ENCODE data around the gene ABCA1. TPM values are rescaled to one million over a fixed set of nuclear protein-coding genes. Genes with fewer than 3 reads are reported as not detected.

ABCA1 gene
- polyA plus RNA-seq, 3 donors, result 2.0 to 5.1 (median 2.7) TPM

DNA sequence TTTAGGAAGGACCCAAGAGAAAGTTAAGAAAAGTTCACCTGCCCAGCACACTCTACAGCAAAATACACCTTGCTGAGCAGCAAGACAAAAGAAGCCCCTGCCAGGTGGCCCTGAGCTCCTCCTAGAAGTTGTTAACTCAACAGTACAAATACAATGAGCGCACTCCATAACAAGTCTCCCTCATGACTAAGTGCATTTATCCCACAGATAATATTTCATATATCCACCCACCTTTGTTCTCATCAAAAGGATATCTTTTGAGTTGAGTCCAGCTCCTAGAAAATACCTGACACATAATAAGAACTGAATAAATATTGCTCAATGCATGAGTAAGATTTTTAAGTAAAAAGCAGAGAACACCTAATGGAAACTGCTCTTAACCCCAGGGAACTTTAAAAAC, 73.3 kb downstream of the ABCA1 start:
- Histone ChIP-seq H3K27me3 (ENCODE audit: control insufficient read depth in 2 of 2, insufficient read depth in 2 of 2, low read length in 2 of 2) (no peaks in the 10 kb centered on the region), H2AFZ (ENCODE audit: insufficient read depth, low read depth, low read length, poor library complexity, severe bottlenecking) (no peak overlapping the region), H3K4me1 (ENCODE audit: control insufficient read depth in 1 of 2, insufficient read depth in 2 of 2, low read length in 2 of 2) (peaks cover 14 to 20% of the 10 kb centered on the region in 2 donors), H3K36me3 (replicated peaks in 1 of 2; ENCODE audit: control insufficient read depth in 1 of 2, insufficient read depth in 2 of 2, low read length in 2 of 2) (peaks cover 35 to 59% of the 10 kb centered on the region in 2 donors), H3K9ac (ENCODE audit: insufficient read depth, low read length, poor library complexity, severe bottlenecking) (no peak overlapping the region), H3K9me3 (replicated peaks in 1 of 2; ENCODE audit: control insufficient read depth in 1 of 2, insufficient read depth in 1 of 2, low read length in 2 of 2) (no peaks in the 10 kb centered on the region), H4K20me1 (ENCODE audit: insufficient read depth, low read length) (no peaks in the 10 kb centered on the region), H3K4me2 (replicated peaks; ENCODE audit: extremely low read depth, low read length, poor library complexity, severe bottlenecking) (no peak overlapping the region), H3K27ac (ENCODE audit: low read depth in 1 of 2, low read length in 2 of 2) (no peak overlapping the region), H3K79me2 (ENCODE audit: insufficient read depth, low read length) (no peaks in the 10 kb centered on the region), H3K4me3 (replicated peaks in 1 of 3; ENCODE audit: low read depth in 2 of 3, low read length in 3 of 3) (no peak overlapping the region)
- Mint-ChIP-seq H3K27ac (no peak overlapping the region), H3K9me3 (no peaks in the 10 kb centered on the region), H3K36me3 (peaks cover 54 to 77% of the 10 kb centered on the region in 2 donors), H3K27me3 (ENCODE audit: low read depth in 3 of 3) (no peaks in the 10 kb centered on the region), H3K4me1 (peaks cover 22% of the 10 kb centered on the region), H3K4me3 (no peak overlapping the region)
- TF ChIP-seq, protein P1, sequence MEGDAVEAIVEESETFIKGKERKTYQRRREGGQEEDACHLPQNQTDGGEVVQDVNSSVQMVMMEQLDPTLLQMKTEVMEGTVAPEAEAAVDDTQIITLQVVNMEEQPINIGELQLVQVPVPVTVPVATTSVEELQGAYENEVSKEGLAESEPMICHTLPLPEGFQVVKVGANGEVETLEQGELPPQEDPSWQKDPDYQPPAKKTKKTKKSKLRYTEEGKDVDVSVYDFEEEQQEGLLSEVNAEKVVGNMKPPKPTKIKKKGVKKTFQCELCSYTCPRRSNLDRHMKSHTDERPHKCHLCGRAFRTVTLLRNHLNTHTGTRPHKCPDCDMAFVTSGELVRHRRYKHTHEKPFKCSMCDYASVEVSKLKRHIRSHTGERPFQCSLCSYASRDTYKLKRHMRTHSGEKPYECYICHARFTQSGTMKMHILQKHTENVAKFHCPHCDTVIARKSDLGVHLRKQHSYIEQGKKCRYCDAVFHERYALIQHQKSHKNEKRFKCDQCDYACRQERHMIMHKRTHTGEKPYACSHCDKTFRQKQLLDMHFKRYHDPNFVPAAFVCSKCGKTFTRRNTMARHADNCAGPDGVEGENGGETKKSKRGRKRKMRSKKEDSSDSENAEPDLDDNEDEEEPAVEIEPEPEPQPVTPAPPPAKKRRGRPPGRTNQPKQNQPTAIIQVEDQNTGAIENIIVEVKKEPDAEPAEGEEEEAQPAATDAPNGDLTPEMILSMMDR (IDR thresholded peaks at IDR 0.05), result no peak
- no peak for DNase-seq
- intact Hi-C loops (cut with micrococcal nuclease), result no loop called here
- WGBS (ENCODE audit: insufficient coverage), result no CpG with 5 or more reads among the region's 1 CpG

DNA sequence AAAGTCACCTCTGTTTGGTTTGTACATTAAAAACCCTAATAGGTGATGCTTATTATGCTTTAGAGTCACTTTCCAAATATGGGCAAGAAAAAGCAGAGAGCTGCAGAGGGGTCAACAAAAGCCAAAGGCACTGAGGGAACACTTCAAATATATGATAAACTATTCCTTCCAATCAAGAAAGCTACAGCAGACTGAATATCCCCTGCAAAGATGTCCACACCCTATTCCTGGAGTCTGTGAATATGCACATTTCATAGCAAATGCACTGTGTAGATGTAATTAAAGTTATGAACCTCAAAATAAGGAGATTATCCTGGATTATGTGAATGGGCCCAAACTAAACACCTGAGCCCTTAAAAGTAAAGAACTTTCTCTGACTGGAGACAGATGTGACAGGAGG, 74.3 kb downstream of the ABCA1 start:
- no peaks in the 10 kb centered on the region for H3K27me3 ChIP-seq (ENCODE audit: control insufficient read depth in 2 of 2, insufficient read depth in 2 of 2, low read length in 2 of 2)
- no peaks in the 10 kb centered on the region for H3K79me2 ChIP-seq (ENCODE audit: insufficient read depth, low read length)
- H3K36me3 Mint-ChIP-seq, result peaks cover 49 to 72% of the 10 kb centered on the region in 2 donors
- no peak for DNase-seq
- no peak overlapping the region for H3K4me3 Mint-ChIP-seq
- H3K4me3 ChIP-seq (replicated peaks in 1 of 3; ENCODE audit: low read depth in 2 of 3, low read length in 3 of 3), result no peak overlapping the region
- TF ChIP-seq, protein P1 (IDR thresholded peaks at IDR 0.05), result no peak
- no peaks in the 10 kb centered on the region for H4K20me1 ChIP-seq (ENCODE audit: insufficient read depth, low read length)
- no peaks in the 10 kb centered on the region for H3K9me3 ChIP-seq (replicated peaks in 1 of 2; ENCODE audit: control insufficient read depth in 1 of 2, insufficient read depth in 1 of 2, low read length in 2 of 2)
- H3K27ac ChIP-seq (ENCODE audit: low read depth in 1 of 2, low read length in 2 of 2), result no peak overlapping the region
- H2AFZ ChIP-seq (ENCODE audit: insufficient read depth, low read depth, low read length, poor library complexity, severe bottlenecking), result no peak overlapping the region
- peaks cover 12 to 16% of the 10 kb centered on the region in 2 donors for H3K4me1 ChIP-seq (ENCODE audit: control insufficient read depth in 1 of 2, insufficient read depth in 2 of 2, low read length in 2 of 2)
- intact Hi-C loops (cut with micrococcal nuclease), result no loop called here
- no peak overlapping the region for H3K9ac ChIP-seq (ENCODE audit: insufficient read depth, low read length, poor library complexity, severe bottlenecking)
- peaks cover 20% of the 10 kb centered on the region for H3K4me1 Mint-ChIP-seq
- H3K36me3 ChIP-seq (replicated peaks in 1 of 2; ENCODE audit: control insufficient read depth in 1 of 2, insufficient read depth in 2 of 2, low read length in 2 of 2), result peaks cover 35 to 55% of the 10 kb centered on the region in 2 donors
- H3K9me3 Mint-ChIP-seq, result no peaks in the 10 kb centered on the region
- no peak overlapping the region for H3K27ac Mint-ChIP-seq
- no peaks in the 10 kb centered on the region for H3K27me3 Mint-ChIP-seq (ENCODE audit: low read depth in 3 of 3)
- no peak overlapping the region for H3K4me2 ChIP-seq (replicated peaks; ENCODE audit: extremely low read depth, low read length, poor library complexity, severe bottlenecking)

Data from CD14-positive monocyte (primary cell).